ENCODE measurements around the gene NFIA.

The NFIA gene

GRCh38 chr1:61386323-61386722 is 304.0 kb downstream of the NFIA start:
- Histone ChIP-seq H3K4me3 (ENCODE audit: low read length) (no peak overlapping the region), H3K9ac (ENCODE audit: low read depth, low read length) (no peak overlapping the region), H3K27me3 (ENCODE audit: control insufficient read depth, insufficient read depth, low read length) (no peaks in the 10 kb centered on the region), H3K4me2 (ENCODE audit: low read length) (no peak overlapping the region), H3K9me3 (replicated peaks; ENCODE audit: low read length) (peaks cover 6% of the 10 kb centered on the region), H3K36me3 (ENCODE audit: insufficient read depth, low read length) (peaks cover 6% of the 10 kb centered on the region), H3K4me1 (ENCODE audit: control insufficient read depth, insufficient read depth, low read length) (peaks cover 35% of the 10 kb centered on the region)

- H3K9ac ChIP-seq (ENCODE audit: low read depth, low read length): no peak overlapping the region
- H3K4me3 ChIP-seq (ENCODE audit: low read length): no peak overlapping the region
- H3K36me3 ChIP-seq (ENCODE audit: insufficient read depth, low read length): peaks cover 6% of the 10 kb centered on the region
- H3K9me3 ChIP-seq (replicated peaks; ENCODE audit: low read length): peaks cover 6% of the 10 kb centered on the region
- H3K27me3 ChIP-seq (ENCODE audit: control insufficient read depth, insufficient read depth, low read length): no peaks in the 10 kb centered on the region
- peaks cover 31% of the 10 kb centered on the region for H3K4me1 ChIP-seq (ENCODE audit: control insufficient read depth, insufficient read depth, low read length)
- H3K4me2 ChIP-seq (ENCODE audit: low read length): no peak overlapping the region
These were observed 304.4 kb downstream of the NFIA start for GRCh38 chr1:61386770-61387169.

- Histone ChIP-seq H3K27me3 (ENCODE audit: control insufficient read depth, insufficient read depth, low read length) (no peaks in the 10 kb centered on the region), H3K4me1 (ENCODE audit: control insufficient read depth, insufficient read depth, low read length) (peaks cover 29% of the 10 kb centered on the region), H3K9ac (ENCODE audit: low read depth, low read length) (no peak overlapping the region), H3K36me3 (ENCODE audit: insufficient read depth, low read length) (peaks cover 6% of the 10 kb centered on the region), H3K4me2 (ENCODE audit: low read length) (no peak overlapping the region), H3K9me3 (replicated peaks; ENCODE audit: low read length) (peaks cover 6% of the 10 kb centered on the region), H3K4me3 (ENCODE audit: low read length) (no peak overlapping the region)
These were observed 305.5 kb downstream of the NFIA start for GRCh38 chr1:61387829-61388228.

- H3K9ac ChIP-seq (ENCODE audit: low read depth, low read length): peak overlapping the region; percentile 29
- H3K36me3 ChIP-seq (ENCODE audit: insufficient read depth, low read length): peaks cover 1% of the 10 kb centered on the region
- no peaks in the 10 kb centered on the region for H3K27me3 ChIP-seq (ENCODE audit: control insufficient read depth, insufficient read depth, low read length)
- H3K4me2 ChIP-seq (ENCODE audit: low read length): peak overlapping the region; percentile 2
- no peak overlapping the region for H3K4me3 ChIP-seq (ENCODE audit: low read length)
- H3K9me3 ChIP-seq (replicated peaks; ENCODE audit: low read length): peaks cover 6% of the 10 kb centered on the region
- peaks cover 29% of the 10 kb centered on the region for H3K4me1 ChIP-seq (ENCODE audit: control insufficient read depth, insufficient read depth, low read length)
These were observed 306.2 kb downstream of the NFIA start for GRCh38 chr1:61388566-61388965.

- H3K4me3 ChIP-seq (ENCODE audit: low read length): no peak overlapping the region
- no peak overlapping the region for H3K9ac ChIP-seq (ENCODE audit: low read depth, low read length)
- H3K36me3 ChIP-seq (ENCODE audit: insufficient read depth, low read length): no peaks in the 10 kb centered on the region
- H3K9me3 ChIP-seq (replicated peaks; ENCODE audit: low read length): peaks cover 6% of the 10 kb centered on the region
- no peak overlapping the region for H3K4me2 ChIP-seq (ENCODE audit: low read length)
- H3K4me1 ChIP-seq (ENCODE audit: control insufficient read depth, insufficient read depth, low read length): peaks cover 29% of the 10 kb centered on the region
- H3K27me3 ChIP-seq (ENCODE audit: control insufficient read depth, insufficient read depth, low read length): no peaks in the 10 kb centered on the region
These were observed 307.0 kb downstream of the NFIA start for GRCh38 chr1:61389194-61389925.

- no peaks in the 10 kb centered on the region for H3K36me3 ChIP-seq (ENCODE audit: insufficient read depth, low read length)
- H3K4me3 ChIP-seq (ENCODE audit: low read length): no peak overlapping the region
- peaks cover 6% of the 10 kb centered on the region for H3K9me3 ChIP-seq (replicated peaks; ENCODE audit: low read length)
- H3K27me3 ChIP-seq (ENCODE audit: control insufficient read depth, insufficient read depth, low read length): no peaks in the 10 kb centered on the region
- H3K9ac ChIP-seq (ENCODE audit: low read depth, low read length): no peak overlapping the region
- no peak overlapping the region for H3K4me2 ChIP-seq (ENCODE audit: low read length)
- peaks cover 29% of the 10 kb centered on the region for H3K4me1 ChIP-seq (ENCODE audit: control insufficient read depth, insufficient read depth, low read length)
These were observed 307.8 kb downstream of the NFIA start for GRCh38 chr1:61389926-61390845.

GRCh38 chr1:61391730-61392129 is 309.4 kb downstream of the NFIA start:
- H3K9me3 ChIP-seq (replicated peaks; ENCODE audit: low read length): peaks cover 6% of the 10 kb centered on the region
- H3K36me3 ChIP-seq (ENCODE audit: insufficient read depth, low read length): no peaks in the 10 kb centered on the region
- no peak overlapping the region for H3K9ac ChIP-seq (ENCODE audit: low read depth, low read length)
- no peak overlapping the region for H3K4me3 ChIP-seq (ENCODE audit: low read length)
- H3K4me1 ChIP-seq (ENCODE audit: control insufficient read depth, insufficient read depth, low read length): peaks cover 29% of the 10 kb centered on the region
- H3K4me2 ChIP-seq (ENCODE audit: low read length): no peak overlapping the region
- H3K27me3 ChIP-seq (ENCODE audit: control insufficient read depth, insufficient read depth, low read length): no peaks in the 10 kb centered on the region

- no peak overlapping the region for H3K4me3 ChIP-seq (ENCODE audit: low read length)
- H3K27me3 ChIP-seq (ENCODE audit: control insufficient read depth, insufficient read depth, low read length): no peaks in the 10 kb centered on the region
- no peak overlapping the region for H3K4me2 ChIP-seq (ENCODE audit: low read length)
- no peak overlapping the region for H3K9ac ChIP-seq (ENCODE audit: low read depth, low read length)
- peaks cover 23% of the 10 kb centered on the region for H3K4me1 ChIP-seq (ENCODE audit: control insufficient read depth, insufficient read depth, low read length)
- no peaks in the 10 kb centered on the region for H3K36me3 ChIP-seq (ENCODE audit: insufficient read depth, low read length)
- peaks cover 6% of the 10 kb centered on the region for H3K9me3 ChIP-seq (replicated peaks; ENCODE audit: low read length)
These were observed 310.3 kb downstream of the NFIA start for GRCh38 chr1:61392409-61393242.

- no peaks in the 10 kb centered on the region for H3K27me3 ChIP-seq (ENCODE audit: control insufficient read depth, insufficient read depth, low read length)
- no peaks in the 10 kb centered on the region for H3K36me3 ChIP-seq (ENCODE audit: insufficient read depth, low read length)
- no peak overlapping the region for H3K4me2 ChIP-seq (ENCODE audit: low read length)
- H3K9ac ChIP-seq (ENCODE audit: low read depth, low read length): no peak overlapping the region
- peaks cover 17% of the 10 kb centered on the region for H3K4me1 ChIP-seq (ENCODE audit: control insufficient read depth, insufficient read depth, low read length)
- H3K4me3 ChIP-seq (ENCODE audit: low read length): no peak overlapping the region
- H3K9me3 ChIP-seq (replicated peaks; ENCODE audit: low read length): peaks cover 6% of the 10 kb centered on the region
These were observed 311.2 kb downstream of the NFIA start for GRCh38 chr1:61393575-61393974.

GRCh38 chr1:61395146-61395800 is 312.9 kb downstream of the NFIA start:
- H3K9ac ChIP-seq (ENCODE audit: low read depth, low read length): no peak overlapping the region
- H3K4me3 ChIP-seq (ENCODE audit: low read length): no peak overlapping the region
- peaks cover 11% of the 10 kb centered on the region for H3K4me1 ChIP-seq (ENCODE audit: control insufficient read depth, insufficient read depth, low read length)
- H3K9me3 ChIP-seq (replicated peaks; ENCODE audit: low read length): no peaks in the 10 kb centered on the region
- no peak overlapping the region for H3K4me2 ChIP-seq (ENCODE audit: low read length)
- no peaks in the 10 kb centered on the region for H3K27me3 ChIP-seq (ENCODE audit: control insufficient read depth, insufficient read depth, low read length)
- H3K36me3 ChIP-seq (ENCODE audit: insufficient read depth, low read length): no peaks in the 10 kb centered on the region

- Histone ChIP-seq H3K9ac (ENCODE audit: low read depth, low read length) (no peak overlapping the region), H3K4me1 (ENCODE audit: control insufficient read depth, insufficient read depth, low read length) (peaks cover 14% of the 10 kb centered on the region), H3K27me3 (ENCODE audit: control insufficient read depth, insufficient read depth, low read length) (no peaks in the 10 kb centered on the region), H3K4me3 (ENCODE audit: low read length) (no peak overlapping the region), H3K4me2 (ENCODE audit: low read length) (no peak overlapping the region), H3K9me3 (replicated peaks; ENCODE audit: low read length) (no peaks in the 10 kb centered on the region), H3K36me3 (ENCODE audit: insufficient read depth, low read length) (no peaks in the 10 kb centered on the region)
These were observed 315.1 kb downstream of the NFIA start for GRCh38 chr1:61397495-61397894.

All from skeletal muscle satellite cell (primary cell).